H1 (cell line): ENCODE data around the gene GRHL3.

Experiments used
- ASH2L ChIP-seq: fragments of 200-600, 300-600 bp; sonication (generic); IDR thresholded peaks from one replicate; pipeline ENCODE4 v1.7.1; 2017; ENCODE audit warnings: low read length
- CEBPB ChIP-seq: IDR thresholded peaks from 2 replicates; pipeline ENCODE4 v1.6.1; 2012; ENCODE audit warnings: low read depth, low read length
- EP300 ChIP-seq, 2 experiments: IDR thresholded peaks; 1 replicate in 1 of 2; 2 replicates in 1 of 2; pipeline ENCODE4 v1.6.1; 2011 to 2012; ENCODE audit warnings: low read depth in 2 of 2, low read length in 2 of 2, mild to moderate bottlenecking in 2 of 2, borderline replicate concordance in 1 of 2, inconsistent platforms in 1 of 2, moderate library complexity in 1 of 2
- EZH2 ChIP-seq: fragments of 200-600 bp; sonication (generic); IDR thresholded peaks from 2 replicates; pipeline ENCODE4 v1.7.1; 2012; ENCODE audit warnings: low read depth, mild to moderate bottlenecking, moderate library complexity, low read length, inconsistent platforms; ENCODE audit not compliant: severe bottlenecking
- MAX ChIP-seq: IDR thresholded peaks from 2 replicates; pipeline ENCODE4 v1.6.1; 2012; ENCODE audit warnings: inconsistent platforms
- POLR2A ChIP-seq, 2 experiments: IDR thresholded peaks; 1 replicate in 1 of 2; 2 replicates in 1 of 2; pipeline ENCODE4 v1.6.1; 2011; ENCODE audit warnings: low read depth in 2 of 2, low read length in 2 of 2, mild to moderate bottlenecking in 2 of 2; ENCODE audit errors: control extremely low read depth in 1 of 2
- POU5F1 ChIP-seq: IDR thresholded peaks from 2 replicates; pipeline ENCODE4 v1.6.1; 2011; ENCODE audit warnings: low read depth, mild to moderate bottlenecking, low read length, moderate library complexity
- RAD21 ChIP-seq, 2 experiments: IDR thresholded peaks in 1 of 2; conservative IDR thresholded peaks in 1 of 2; 2 replicates each; pipeline ENCODE4 v1.6.1; 2011; ENCODE audit warnings: low read depth in 2 of 2, low read length in 2 of 2, improper control_type of control experiment in 1 of 2, inconsistent platforms in 1 of 2, mild to moderate bottlenecking in 1 of 2, moderate library complexity in 1 of 2
- SIX5 ChIP-seq: IDR thresholded peaks from 2 replicates; pipeline ENCODE4 v1.6.1; 2011; ENCODE audit warnings: mild to moderate bottlenecking, low read depth, low read length
- TAF1 ChIP-seq: IDR thresholded peaks from 2 replicates; pipeline ENCODE4 v1.6.1; 2011; ENCODE audit warnings: mild to moderate bottlenecking, low read depth, low read length
- USF2 ChIP-seq: IDR thresholded peaks from 2 replicates; pipeline ENCODE4 v1.6.1; 2011; ENCODE audit warnings: low read length, improper control_type of control experiment
- ZNF274 ChIP-seq: IDR thresholded peaks from 2 replicates; pipeline ENCODE4 v1.7.0; 2012; ENCODE audit warnings: low read length, borderline replicate concordance; ENCODE audit errors: extremely low read depth
- TF ChIP-seq, protein P1 (sequence below), 3 experiments: IDR thresholded peaks; 1 replicate in 2 of 3; 2 replicates in 1 of 3; pipeline versions ENCODE4 v1.5.1 to v1.6.1; 2011; ENCODE audit warnings: low read length in 3 of 3, mild to moderate bottlenecking in 3 of 3, inconsistent platforms in 2 of 3, low read depth in 1 of 3, moderate library complexity in 1 of 3; ENCODE audit not compliant: insufficient read depth in 1 of 3; ENCODE audit errors: control extremely low read depth in 1 of 3

DNA sequence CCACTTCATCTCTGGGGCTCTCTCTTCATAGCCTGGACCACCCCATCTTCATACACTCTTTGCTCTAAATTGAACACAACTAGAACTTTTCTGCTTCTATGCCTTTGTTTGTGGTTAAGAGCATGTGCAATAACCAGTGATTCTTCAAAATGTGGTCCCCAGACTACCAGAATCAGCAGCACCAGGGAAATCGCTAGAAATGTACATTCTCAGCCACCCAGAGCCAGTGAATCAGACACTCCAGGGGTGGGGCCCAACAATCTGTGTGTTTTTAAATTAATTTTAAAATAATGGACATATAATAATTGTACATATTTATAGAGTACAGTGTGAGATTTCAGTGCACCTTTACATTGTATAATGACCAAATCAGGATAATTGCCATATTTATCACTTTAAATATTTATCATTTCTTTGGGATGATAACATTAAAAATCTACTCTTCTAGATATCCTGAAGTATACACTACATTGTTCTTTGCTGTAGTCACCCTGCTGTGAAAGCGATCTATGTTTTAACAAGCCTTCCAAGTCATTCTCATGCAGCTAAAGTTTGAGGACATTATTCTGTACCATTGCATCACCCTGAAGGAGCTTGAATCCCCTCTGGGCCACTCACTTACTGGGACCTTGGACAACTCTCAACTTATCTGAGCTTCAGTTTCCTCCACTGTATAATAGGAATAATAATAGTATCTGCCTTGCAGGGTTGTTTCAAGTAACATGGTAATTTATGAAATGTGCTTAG is 10.8 kb downstream of the GRHL3 start:
- TF ChIP-seq, protein P1, sequence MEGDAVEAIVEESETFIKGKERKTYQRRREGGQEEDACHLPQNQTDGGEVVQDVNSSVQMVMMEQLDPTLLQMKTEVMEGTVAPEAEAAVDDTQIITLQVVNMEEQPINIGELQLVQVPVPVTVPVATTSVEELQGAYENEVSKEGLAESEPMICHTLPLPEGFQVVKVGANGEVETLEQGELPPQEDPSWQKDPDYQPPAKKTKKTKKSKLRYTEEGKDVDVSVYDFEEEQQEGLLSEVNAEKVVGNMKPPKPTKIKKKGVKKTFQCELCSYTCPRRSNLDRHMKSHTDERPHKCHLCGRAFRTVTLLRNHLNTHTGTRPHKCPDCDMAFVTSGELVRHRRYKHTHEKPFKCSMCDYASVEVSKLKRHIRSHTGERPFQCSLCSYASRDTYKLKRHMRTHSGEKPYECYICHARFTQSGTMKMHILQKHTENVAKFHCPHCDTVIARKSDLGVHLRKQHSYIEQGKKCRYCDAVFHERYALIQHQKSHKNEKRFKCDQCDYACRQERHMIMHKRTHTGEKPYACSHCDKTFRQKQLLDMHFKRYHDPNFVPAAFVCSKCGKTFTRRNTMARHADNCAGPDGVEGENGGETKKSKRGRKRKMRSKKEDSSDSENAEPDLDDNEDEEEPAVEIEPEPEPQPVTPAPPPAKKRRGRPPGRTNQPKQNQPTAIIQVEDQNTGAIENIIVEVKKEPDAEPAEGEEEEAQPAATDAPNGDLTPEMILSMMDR (IDR thresholded peaks at IDR 0.05; ENCODE audit: control extremely low read depth in 1 of 3, insufficient read depth in 1 of 3, low read depth in 1 of 3, low read length in 3 of 3) = no peak
- TF ChIP-seq CEBPB = no peak
- TF ChIP-seq EP300 (IDR thresholded peaks at IDR 0.05; ENCODE audit: borderline replicate concordance in 1 of 2, low read depth in 2 of 2, low read length in 2 of 2) = no peak
- no peak for TF ChIP-seq MAX
- no peak for TF ChIP-seq TAF1
- no peak for TF ChIP-seq EZH2
- no peak for TF ChIP-seq POU5F1
- no peak for TF ChIP-seq POLR2A (IDR thresholded peaks at IDR 0.05; ENCODE audit: control extremely low read depth in 1 of 2, low read depth in 2 of 2, low read length in 2 of 2)
- TF ChIP-seq RAD21 (IDR thresholded peaks at IDR 0.05 in 1 of 2, conservative IDR thresholded peaks at IDR 0.05 in 1 of 2; ENCODE audit: low read depth in 2 of 2, low read length in 2 of 2) = no peak
- no peak for TF ChIP-seq SIX5
- no peak for TF ChIP-seq USF2
- TF ChIP-seq ZNF274 = no peak
- no peak for TF ChIP-seq ASH2L
